Uterus (tissue), 2 donors: Measurements from ENCODE around the gene FILIP1L.

Experiments used
- POLR2A ChIP-seq, 2 donors: fragments of 450-650 bp; IDR thresholded peaks; one replicate each; pipeline ENCODE4 v1.6.1; 2016; ENCODE audit warnings: antibody characterized with exemption in 2 of 2, mild to moderate bottlenecking in 1 of 2, moderate library complexity in 1 of 2
- TF ChIP-seq, protein P1 (sequence below), 4 experiments: fragments of 200-600 bp in 2 of 4; fragments of 450-650 bp in 2 of 4; sonication (generic) in 2 of 4; IDR thresholded peaks; one replicate each; pipeline ENCODE4 v1.5.1; 2016 to 2019; ENCODE audit warnings: antibody characterized with exemption in 4 of 4, mild to moderate bottlenecking in 2 of 4, moderate library complexity in 1 of 4

- TF ChIP-seq, protein P1, sequence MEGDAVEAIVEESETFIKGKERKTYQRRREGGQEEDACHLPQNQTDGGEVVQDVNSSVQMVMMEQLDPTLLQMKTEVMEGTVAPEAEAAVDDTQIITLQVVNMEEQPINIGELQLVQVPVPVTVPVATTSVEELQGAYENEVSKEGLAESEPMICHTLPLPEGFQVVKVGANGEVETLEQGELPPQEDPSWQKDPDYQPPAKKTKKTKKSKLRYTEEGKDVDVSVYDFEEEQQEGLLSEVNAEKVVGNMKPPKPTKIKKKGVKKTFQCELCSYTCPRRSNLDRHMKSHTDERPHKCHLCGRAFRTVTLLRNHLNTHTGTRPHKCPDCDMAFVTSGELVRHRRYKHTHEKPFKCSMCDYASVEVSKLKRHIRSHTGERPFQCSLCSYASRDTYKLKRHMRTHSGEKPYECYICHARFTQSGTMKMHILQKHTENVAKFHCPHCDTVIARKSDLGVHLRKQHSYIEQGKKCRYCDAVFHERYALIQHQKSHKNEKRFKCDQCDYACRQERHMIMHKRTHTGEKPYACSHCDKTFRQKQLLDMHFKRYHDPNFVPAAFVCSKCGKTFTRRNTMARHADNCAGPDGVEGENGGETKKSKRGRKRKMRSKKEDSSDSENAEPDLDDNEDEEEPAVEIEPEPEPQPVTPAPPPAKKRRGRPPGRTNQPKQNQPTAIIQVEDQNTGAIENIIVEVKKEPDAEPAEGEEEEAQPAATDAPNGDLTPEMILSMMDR (IDR thresholded peaks at IDR 0.05), result peak in 3 of 4 experiments; percentile 6 to 45 (median 18)
- TF ChIP-seq POLR2A (IDR thresholded peaks at IDR 0.05), result no peak
Observed at GRCh38 chr3:99928771-99929744, 185.2 kb downstream of the FILIP1L start.
